ENCODE results near the gene PTPN11.

The PTPN11 gene

DNA sequence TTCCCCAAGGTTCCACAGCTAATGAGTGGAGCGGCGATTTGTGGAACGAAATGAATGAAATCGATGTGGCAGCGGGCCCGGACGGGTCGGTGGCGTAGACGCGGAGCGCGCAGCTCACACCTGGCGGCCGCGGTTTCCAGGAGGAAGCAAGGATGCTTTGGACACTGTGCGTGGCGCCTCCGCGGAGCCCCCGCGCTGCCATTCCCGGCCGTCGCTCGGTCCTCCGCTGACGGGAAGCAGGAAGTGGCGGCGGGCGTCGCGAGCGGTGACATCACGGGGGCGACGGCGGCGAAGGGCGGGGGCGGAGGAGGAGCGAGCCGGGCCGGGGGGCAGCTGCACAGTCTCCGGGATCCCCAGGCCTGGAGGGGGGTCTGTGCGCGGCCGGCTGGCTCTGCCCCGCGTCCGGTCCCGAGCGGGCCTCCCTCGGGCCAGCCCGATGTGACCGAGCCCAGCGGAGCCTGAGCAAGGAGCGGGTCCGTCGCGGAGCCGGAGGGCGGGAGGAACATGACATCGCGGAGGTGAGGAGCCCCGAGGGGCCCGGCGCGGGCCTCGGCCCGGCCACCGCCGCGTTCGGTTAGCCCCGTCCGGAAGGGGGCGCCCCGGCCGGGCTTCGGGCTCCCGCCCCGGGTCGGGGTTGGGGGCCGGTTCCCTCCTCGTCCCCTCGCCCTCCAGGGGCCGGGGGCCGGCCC, at the start of gene PTPN11:
Gene PTPN11, plus strand, starts transcription at position 340 of the 689 bp plus-strand sequence. Its CDS starts 165 bp downstream, at position 505.
- peak; percentile 95 for DNase-seq (ENCODE audit: low read depth)
- H3K4me3 ChIP-seq (ENCODE audit: low read depth, low read length), result peak within 1 kb of the TSS; percentile 86
- TF ChIP-seq MYC (IDR thresholded peaks at IDR 0.05; ENCODE audit: low read depth, low read length) (peak; percentile 53; the same call in 1 of the 2 replicates), POLR2A (IDR thresholded peaks at IDR 0.05; ENCODE audit: extremely low read depth, insufficient read length) (peak; percentile 99)
- TF ChIP-seq, protein P1, sequence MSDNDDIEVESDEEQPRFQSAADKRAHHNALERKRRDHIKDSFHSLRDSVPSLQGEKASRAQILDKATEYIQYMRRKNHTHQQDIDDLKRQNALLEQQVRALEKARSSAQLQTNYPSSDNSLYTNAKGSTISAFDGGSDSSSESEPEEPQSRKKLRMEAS (IDR thresholded peaks at IDR 0.05; ENCODE audit: low read depth, low read length), result peak; percentile 49; the same call in 1 of the 2 replicates
- TF ChIP-seq, protein P2, sequence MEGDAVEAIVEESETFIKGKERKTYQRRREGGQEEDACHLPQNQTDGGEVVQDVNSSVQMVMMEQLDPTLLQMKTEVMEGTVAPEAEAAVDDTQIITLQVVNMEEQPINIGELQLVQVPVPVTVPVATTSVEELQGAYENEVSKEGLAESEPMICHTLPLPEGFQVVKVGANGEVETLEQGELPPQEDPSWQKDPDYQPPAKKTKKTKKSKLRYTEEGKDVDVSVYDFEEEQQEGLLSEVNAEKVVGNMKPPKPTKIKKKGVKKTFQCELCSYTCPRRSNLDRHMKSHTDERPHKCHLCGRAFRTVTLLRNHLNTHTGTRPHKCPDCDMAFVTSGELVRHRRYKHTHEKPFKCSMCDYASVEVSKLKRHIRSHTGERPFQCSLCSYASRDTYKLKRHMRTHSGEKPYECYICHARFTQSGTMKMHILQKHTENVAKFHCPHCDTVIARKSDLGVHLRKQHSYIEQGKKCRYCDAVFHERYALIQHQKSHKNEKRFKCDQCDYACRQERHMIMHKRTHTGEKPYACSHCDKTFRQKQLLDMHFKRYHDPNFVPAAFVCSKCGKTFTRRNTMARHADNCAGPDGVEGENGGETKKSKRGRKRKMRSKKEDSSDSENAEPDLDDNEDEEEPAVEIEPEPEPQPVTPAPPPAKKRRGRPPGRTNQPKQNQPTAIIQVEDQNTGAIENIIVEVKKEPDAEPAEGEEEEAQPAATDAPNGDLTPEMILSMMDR (IDR thresholded peaks at IDR 0.05; ENCODE audit: low read depth, low read length), result peak; percentile 47

DNA sequence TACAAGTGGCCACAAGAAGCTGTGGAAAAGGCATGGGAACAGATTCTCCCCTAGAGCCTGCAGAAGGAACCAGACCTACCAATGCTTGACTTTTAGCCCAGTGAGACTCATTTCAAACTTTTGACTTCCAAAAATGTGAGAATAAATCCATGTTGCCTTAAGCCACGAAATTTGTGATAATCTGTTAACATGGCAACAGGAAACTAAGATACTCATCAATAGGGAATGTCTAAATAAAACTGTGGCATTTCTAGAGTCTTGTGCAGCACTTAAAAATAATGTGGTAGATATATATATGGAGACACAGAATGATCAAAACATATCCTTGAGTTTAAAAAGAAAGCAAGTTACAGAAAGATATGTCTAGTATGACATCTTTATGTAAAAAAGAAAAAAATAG, 48.5 kb upstream of the PTPN11 start:
- TF ChIP-seq, protein P2 (IDR thresholded peaks at IDR 0.05; ENCODE audit: low read depth, low read length), result no peak
- TF ChIP-seq POLR2A (IDR thresholded peaks at IDR 0.05; ENCODE audit: extremely low read depth, insufficient read length), result no peak
- TF ChIP-seq, protein P1 (IDR thresholded peaks at IDR 0.05; ENCODE audit: low read depth, low read length), result no peak
- TF ChIP-seq MYC (IDR thresholded peaks at IDR 0.05; ENCODE audit: low read depth, low read length), result no peak
- no peak overlapping the region for H3K4me3 ChIP-seq (ENCODE audit: low read depth, low read length)
- no peak for DNase-seq (ENCODE audit: low read depth)

DNA sequence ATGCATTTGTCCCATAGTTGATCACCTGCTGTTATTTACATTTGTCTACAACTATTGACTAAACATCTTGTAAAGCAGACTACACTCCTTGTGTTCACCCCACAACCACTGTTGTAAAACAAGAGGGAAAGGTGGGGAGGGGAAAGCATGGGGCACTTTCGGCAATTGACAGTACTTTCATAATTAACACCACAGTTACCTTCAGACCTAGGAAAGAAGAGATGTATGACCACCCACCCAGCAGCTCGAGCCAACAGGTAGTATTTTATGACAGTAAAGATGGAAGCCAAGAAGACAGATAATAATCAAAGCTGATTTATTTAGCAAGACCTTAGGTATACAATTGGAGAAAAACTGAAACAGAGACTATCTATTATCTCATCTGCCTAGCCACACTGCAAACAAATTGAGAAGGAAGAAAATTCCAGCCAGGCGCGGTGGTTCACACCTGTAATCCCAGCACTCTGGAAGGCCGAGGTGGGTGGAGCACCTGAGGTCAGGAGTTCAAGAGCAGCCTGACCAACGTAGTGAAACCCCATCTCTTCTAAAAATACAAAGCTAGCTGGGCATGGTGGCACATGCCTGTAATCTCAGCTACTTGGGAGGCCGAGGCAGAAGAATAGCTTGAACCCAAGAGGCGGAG, 47.8 kb upstream of the PTPN11 start:
- H3K4me3 ChIP-seq (ENCODE audit: low read depth, low read length), result no peak overlapping the region
- DNase-seq (ENCODE audit: low read depth), result no peak
- TF ChIP-seq, protein P1 (IDR thresholded peaks at IDR 0.05; ENCODE audit: low read depth, low read length), result no peak
- no peak for TF ChIP-seq MYC (IDR thresholded peaks at IDR 0.05; ENCODE audit: low read depth, low read length)

DNA sequence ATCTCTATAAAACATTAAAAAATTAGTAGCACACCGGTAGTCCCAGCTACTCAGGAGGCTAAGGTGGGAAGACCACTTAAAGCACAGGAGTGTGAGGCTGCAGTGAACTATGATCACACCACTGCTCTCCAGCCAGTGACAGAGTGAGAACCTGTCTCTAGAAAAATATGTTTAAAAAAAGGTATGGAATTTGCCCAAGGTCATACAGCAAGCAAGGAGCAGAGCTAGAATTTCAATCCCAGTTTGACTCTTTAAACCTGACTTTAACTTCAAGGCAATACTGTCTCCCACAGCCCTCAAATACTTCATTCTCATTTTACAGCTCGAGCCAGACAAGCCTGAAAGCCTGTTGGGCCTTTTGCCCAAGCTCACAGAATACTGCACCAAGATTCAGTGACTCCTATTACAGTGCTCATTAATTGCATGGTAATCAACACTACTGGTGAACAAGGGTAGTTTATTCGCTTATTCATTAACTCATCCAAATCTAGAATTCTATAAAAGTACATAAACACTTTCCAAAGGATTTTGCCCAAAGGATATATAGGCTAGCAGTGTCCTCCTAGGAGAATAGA, 44.5 kb upstream of the PTPN11 start:
- no peak for DNase-seq (ENCODE audit: low read depth)
- TF ChIP-seq, protein P1 (IDR thresholded peaks at IDR 0.05; ENCODE audit: low read depth, low read length), result no peak
- TF ChIP-seq POLR2A (IDR thresholded peaks at IDR 0.05; ENCODE audit: extremely low read depth, insufficient read length) (no peak), MYC (IDR thresholded peaks at IDR 0.05; ENCODE audit: low read depth, low read length) (no peak)
- TF ChIP-seq, protein P2 (IDR thresholded peaks at IDR 0.05; ENCODE audit: low read depth, low read length), result no peak
- H3K4me3 ChIP-seq (ENCODE audit: low read depth, low read length), result no peak overlapping the region

DNA sequence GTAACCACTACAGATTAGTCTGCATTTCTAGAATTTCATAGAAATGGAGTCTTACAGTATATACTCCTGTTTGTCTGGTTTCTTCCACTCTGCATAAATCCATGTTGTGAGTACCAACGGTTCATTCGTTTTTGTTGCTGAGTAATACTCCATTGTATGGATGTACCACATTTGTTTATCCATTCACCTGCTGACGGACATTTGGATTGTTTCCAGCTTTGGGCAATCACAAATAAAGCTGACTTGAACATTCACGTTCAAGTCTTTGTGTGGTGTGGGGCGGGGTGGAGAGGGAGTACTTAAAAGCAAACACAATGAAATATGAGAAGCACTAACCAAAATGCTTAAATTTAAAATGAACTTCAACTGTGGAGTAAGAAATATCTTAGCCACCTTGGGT, 43.6 kb upstream of the PTPN11 start:
- no peak overlapping the region for H3K4me3 ChIP-seq (ENCODE audit: low read depth, low read length)
- DNase-seq (ENCODE audit: low read depth), result no peak
- TF ChIP-seq, protein P1 (IDR thresholded peaks at IDR 0.05; ENCODE audit: low read depth, low read length), result no peak
- TF ChIP-seq POLR2A (IDR thresholded peaks at IDR 0.05; ENCODE audit: extremely low read depth, insufficient read length) (no peak), MYC (IDR thresholded peaks at IDR 0.05; ENCODE audit: low read depth, low read length) (no peak)
- TF ChIP-seq, protein P2 (IDR thresholded peaks at IDR 0.05; ENCODE audit: low read depth, low read length), result no peak
